HG02970 (cell line): ENCODE measurements around the gene MAST2.
"Not testable (repeated sequence)": the region's sequence is repeated elsewhere in the genome, so short reads cannot be mapped to it uniquely, and the experiment has no call there.

Experiments
- ATAC-seq: cut with Tn5 transposase; IDR thresholded peaks from one replicate; pipeline ENCODE4 v1.9.1; 2021; ENCODE audit warnings: mild to moderate bottlenecking, moderate library complexity, moderate number of reproducible peaks; ENCODE audit not compliant: unreplicated experiment, low FRiP score

MAST2 gene

DNA sequence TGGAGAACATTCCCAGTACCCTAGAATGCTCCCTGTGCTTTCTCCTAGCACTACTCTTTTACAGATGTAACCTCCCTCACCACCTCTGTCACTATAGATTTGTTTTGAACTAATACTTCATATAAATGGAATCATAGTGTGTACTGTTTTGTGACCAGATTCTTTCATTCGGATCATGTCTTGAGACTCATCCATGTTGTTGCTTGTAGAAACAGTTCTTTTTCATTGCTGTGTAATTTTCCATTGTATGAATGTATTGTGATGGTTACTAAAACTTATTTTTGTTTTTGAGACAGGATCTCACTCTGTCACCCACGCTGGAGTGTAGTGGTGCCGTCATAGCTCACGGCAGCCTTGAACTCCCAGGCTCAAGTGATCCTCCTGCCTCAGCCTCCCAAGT, 2.7 kb downstream of the MAST2 start:
- no peak for ATAC-seq

- ATAC-seq, result no peak
Observed at GRCh38 chr1:45809761-45810160, 6.3 kb downstream of the MAST2 start.

- ATAC-seq, result no peak
Observed at GRCh38 chr1:45814776-45815175, 11.4 kb downstream of the MAST2 start.

- ATAC-seq, result no peak
Observed at GRCh38 chr1:45815667-45816458, 12.5 kb downstream of the MAST2 start.

DNA sequence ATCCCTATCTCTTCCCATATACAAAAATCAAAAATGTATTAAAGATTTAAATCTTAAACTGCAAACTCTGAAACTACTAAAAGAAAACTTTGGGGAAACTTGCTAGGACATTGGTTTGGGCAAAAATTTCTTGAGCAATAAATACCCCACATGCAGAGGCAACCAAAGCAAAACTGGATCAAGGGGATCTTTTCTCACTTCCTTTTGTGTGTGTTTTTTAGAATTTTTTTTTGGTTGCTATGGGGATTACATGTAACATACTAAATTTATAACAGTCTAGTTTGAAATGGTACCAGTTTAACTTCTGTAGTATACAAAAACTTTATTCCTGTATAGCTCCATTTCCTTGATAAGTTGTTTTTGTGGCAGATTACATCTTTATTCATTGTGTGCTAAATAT, 16.8 kb downstream of the MAST2 start:
- ATAC-seq, result no peak

DNA sequence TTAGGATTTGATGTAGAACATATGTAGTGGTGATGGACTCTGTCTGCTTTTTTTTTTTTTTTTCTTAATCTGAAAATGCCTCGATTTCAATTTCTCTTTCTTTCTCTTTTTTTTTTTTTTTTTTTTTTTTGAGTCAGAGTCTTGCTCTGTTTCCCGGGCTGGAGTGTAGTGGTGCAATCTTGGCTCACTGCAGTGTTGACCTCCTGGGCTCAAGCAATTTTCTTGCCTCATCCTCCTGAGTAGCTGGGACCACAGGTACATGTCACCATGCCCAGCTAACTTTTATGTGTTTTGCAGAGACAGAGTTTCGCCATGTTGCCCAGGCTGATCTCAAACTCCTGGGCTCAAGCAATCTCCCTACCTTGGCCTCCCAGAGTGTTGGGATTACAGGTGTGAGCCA, 17.4 kb downstream of the MAST2 start:
- ATAC-seq, result no peak

DNA sequence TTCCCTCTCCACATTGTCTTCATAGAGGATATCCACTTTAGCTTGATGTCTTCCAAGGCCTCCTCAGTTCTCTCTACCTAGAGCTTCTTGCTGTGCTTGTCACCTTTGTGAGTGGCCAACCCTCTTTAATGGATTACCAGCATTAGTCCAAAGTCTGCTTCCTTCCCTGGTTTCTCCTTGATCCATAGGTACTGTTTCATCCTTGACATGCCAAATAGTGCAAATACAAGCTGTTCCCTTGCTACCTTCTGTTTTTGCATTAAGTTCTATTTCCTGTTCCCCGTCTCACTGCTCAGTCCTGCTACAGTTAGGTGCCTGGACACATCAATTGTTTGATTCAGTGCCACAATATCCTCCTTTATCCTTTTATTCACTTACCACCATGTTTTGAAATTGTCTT, 19.2 kb downstream of the MAST2 start:
- ATAC-seq, result no peak

DNA sequence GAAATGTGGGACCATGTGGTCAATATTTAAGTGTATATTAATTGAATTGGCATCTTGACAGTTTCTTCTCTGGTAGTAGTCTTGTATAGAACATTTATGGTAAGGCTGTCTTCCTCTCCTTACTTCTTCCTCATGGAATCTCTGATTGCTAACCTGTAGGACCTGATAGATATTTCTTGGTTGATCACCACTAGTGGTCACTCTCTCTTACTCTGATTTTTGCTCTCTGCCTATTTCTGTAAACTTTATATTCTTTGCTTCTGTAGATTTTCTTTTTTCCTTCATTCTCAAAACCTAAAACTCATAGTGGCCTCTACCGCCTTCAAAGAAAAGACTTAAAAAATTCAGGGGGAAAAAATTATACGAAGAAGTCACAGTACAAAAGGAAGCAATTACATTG, 21.2 kb downstream of the MAST2 start:
- no peak for ATAC-seq

- no peak for ATAC-seq
Observed at GRCh38 chr1:45827256-45827655, 23.8 kb downstream of the MAST2 start.

DNA sequence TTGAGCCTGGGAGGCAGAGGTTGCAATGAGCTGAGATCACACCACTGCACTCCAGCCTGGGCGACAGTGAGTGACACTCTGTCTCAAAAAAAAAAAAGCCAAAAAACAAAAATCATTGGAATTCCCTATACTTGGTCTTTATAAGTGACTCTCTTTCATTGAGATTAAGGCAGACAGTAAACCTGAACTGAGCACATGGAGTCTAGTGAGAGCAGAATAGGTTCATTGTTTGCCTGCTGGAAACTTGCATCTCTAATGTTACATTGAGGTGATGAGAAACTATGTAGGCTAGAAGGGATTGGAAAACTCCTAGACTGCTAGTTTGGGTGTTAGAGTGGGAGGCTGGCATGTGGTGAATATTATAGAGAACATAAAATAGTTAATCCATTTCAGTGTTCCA, 25.4 kb downstream of the MAST2 start:
- ATAC-seq, result no peak

DNA sequence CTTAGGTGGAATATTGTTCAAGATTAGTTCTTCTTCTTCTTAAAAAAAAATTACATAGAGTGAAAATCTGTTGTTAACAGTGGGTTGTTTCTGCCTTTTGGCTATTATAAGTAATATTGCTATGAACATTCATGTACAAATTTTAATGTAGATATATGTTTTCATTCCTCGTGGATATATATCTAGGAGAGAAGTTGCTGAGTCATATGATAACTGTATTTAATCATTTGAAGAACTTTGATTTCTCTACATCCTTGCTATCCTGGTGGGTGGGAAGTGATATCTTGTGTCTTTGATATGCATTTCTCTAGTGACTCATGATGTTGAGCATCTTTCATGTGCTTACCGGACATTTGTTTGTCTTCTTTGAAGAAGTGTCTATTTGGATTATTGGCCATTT, 29.9 kb downstream of the MAST2 start:
- no peak for ATAC-seq

GRCh38 chr1:45834689-45835088, 31.3 kb downstream of the MAST2 start:
- no peak for ATAC-seq

GRCh38 chr1:45836451-45836850, 33.0 kb downstream of the MAST2 start:
- ATAC-seq, result no peak

GRCh38 chr1:45836861-45837260, 33.4 kb downstream of the MAST2 start:
- not testable (repeated sequence) for ATAC-seq

GRCh38 chr1:45838322-45838721, 34.9 kb downstream of the MAST2 start:
- ATAC-seq, result not testable (repeated sequence)

- no peak for ATAC-seq
Observed at GRCh38 chr1:45840704-45841103, 37.3 kb downstream of the MAST2 start.

- ATAC-seq, result no peak
Observed at GRCh38 chr1:45842786-45843185, 39.4 kb downstream of the MAST2 start.

- no peak for ATAC-seq
Observed at GRCh38 chr1:45843474-45843905, 40.1 kb downstream of the MAST2 start.

- ATAC-seq, result not testable (repeated sequence)
Observed at GRCh38 chr1:45844000-45844399, 40.6 kb downstream of the MAST2 start.

GRCh38 chr1:45846931-45847330, 43.5 kb downstream of the MAST2 start:
- ATAC-seq, result no peak

DNA sequence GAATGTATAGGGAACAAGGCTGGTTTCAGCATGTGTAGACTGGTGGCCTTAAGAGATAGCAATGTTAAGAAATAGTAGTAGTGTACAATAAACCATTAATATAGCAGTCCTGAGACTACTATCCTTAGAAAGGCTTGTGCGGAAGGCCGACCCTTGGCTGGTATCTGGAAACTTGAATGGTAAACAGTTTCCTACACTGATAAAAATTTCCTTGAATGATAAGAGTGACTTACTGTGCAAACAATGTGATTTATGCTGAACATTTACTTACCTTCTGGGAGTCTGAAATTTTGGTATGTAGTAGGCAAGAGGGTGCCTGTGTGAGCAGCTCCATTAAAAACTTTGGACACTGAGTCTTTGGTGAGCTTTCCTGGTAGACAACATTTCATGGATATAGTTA, 44.7 kb downstream of the MAST2 start:
- no peak for ATAC-seq

DNA sequence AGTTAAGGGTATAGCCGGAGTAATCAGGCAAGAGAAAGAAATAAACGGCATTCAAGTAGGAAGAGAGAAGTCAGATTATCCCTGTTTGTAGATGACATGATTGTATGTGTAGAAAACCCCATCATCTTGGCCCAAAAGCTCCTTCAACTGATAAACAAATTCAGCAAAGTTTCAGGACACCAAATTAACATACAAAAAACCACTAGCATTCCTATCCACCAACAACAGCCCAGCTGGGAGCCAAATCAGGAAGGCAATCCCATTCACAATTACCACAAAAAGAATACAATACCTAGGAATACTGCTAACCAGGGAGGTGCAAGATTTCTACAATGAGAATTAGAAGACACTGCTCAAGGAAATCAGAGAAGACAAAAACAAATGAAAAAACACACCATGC, 45.3 kb downstream of the MAST2 start:
- no peak for ATAC-seq

DNA sequence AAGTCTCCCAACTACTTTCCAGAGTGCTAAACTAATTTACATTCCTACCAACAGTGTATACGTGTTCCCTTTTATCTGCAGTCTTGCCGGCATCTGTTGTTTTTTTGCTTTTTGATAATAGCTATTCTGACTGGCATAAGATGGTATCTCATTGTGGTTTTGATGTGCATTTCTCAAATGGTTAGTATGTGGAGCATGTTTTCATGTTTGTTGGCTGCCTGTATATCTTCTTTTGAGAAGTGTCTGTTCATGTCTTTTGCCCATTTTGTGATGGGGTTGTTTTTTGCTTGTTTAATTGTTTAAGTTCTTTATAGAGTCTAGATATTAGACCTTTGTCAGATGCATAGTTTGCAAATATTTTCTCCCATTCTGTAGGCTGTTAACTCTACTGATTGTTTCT, 46.6 kb downstream of the MAST2 start:
- ATAC-seq, result no peak
